Esophagus squamous epithelium (tissue), 5 donors: Measurements from ENCODE around the gene DRAM2. TPM values are rescaled to one million over a fixed set of nuclear protein-coding genes. Genes with fewer than 3 reads are reported as not detected.

Source experiments
- DNase-seq: peaks from one replicate; lab custom pipeline; 2025; lab: John Stamatoyannopoulos, UW
- H3K27ac ChIP-seq, 4 donors: fragments of 200-600 bp; sonication (generic); one replicate each; pipeline ENCODE4 v1.5.1; 2016 to 2019; ENCODE audit warnings: mild to moderate bottlenecking in 1 of 4
- H3K27me3 ChIP-seq, 4 donors: fragments of 200-600 bp; sonication (generic); 1 replicate in 3 of 4; 2 replicates in 1 of 4; pipeline versions ENCODE4 v1.5.1 to v1.6.0; 2017 to 2021; ENCODE audit warnings: antibody characterized with exemption in 1 of 4
- H3K36me3 ChIP-seq, 3 donors: fragments of 200-600 bp; sonication (generic); one replicate each; pipeline ENCODE4 v1.5.1; 2016 to 2019
- H3K4me1 ChIP-seq, 3 donors: fragments of 200-600 bp; sonication (generic); one replicate each; pipeline ENCODE4 v1.5.1; 2017 to 2019
- H3K4me3 ChIP-seq, 4 donors: fragments of 200-600 bp; sonication (generic); 1 replicate in 3 of 4; 2 replicates in 1 of 4; pipeline ENCODE4 v1.5.1; 2016 to 2019; ENCODE audit warnings: mild to moderate bottlenecking in 2 of 4, moderate library complexity in 1 of 4
- H3K9me3 ChIP-seq, 3 donors: fragments of 200-600 bp; sonication (generic); one replicate each; pipeline ENCODE4 v1.5.1; 2016 to 2019
- CTCF ChIP-seq, 6 experiments: fragments of 450-650 bp in 4 of 6; fragments of 200-600 bp in 2 of 6; sonication (generic) in 2 of 6; IDR thresholded peaks; one replicate each; pipeline ENCODE4 v1.5.1; 2016 to 2019; ENCODE audit warnings: antibody characterized with exemption in 6 of 6, mild to moderate bottlenecking in 4 of 6, moderate library complexity in 4 of 6
- POLR2A ChIP-seq, 4 donors: fragments of 450-650 bp; IDR thresholded peaks; one replicate each; pipeline ENCODE4 v1.6.1; 2017; ENCODE audit warnings: antibody characterized with exemption in 4 of 4, mild to moderate bottlenecking in 4 of 4, moderate library complexity in 3 of 4
- WGBS, 2 donors: methylation state at CpG; one replicate each; pipeline ENCODE4 v1.1.5; 2018; 5-methylcytosine and 5-hydroxymethylcytosine counted together
- intact Hi-C: fragments of 100-400 bp; cut with DNase I; formaldehyde crosslinking; loops from one replicate; pipeline ENCODE4 v1.15.0; 2022
- total RNA-seq, 4 donors: library from RNA; depleted of rRNA; stranded (reverse); fragments of >200 nt; gene quantifications; one replicate each; pipeline ENCODE4 v1.1.0, GENCODE V29; 2016
- donor health status: DM: yes; HTN: yes; CAD: no.

Gene DRAM2
- total RNA-seq, 4 donors from 2014 or later = 15.4 to 53.6 (median 26.9) TPM

GRCh38 chr1:111163363-111163762 lies 23.5 kb upstream of the DRAM2 start:
- 93 to 100% methylated on average over 4 of the region's 4 CpGs for WGBS, 2 donors
- no peak overlapping the region for H3K4me3 ChIP-seq

GRCh38 chr1:111162488-111162880 lies 22.6 kb upstream of the DRAM2 start:
- no peaks in the 10 kb centered on the region for H3K9me3 ChIP-seq

More at GRCh38 chr1:111163363-111163762, 23.5 kb upstream of the DRAM2 start:
- Histone ChIP-seq H3K4me1 (no peaks in the 10 kb centered on the region), H3K9me3 (no peaks in the 10 kb centered on the region), H3K36me3 (peaks cover 0 to 76% (median 0%) of the 10 kb centered on the region in 3 donors), H3K27ac (no peak overlapping the region), H3K27me3 (no peaks in the 10 kb centered on the region)
- TF ChIP-seq POLR2A (IDR thresholded peaks at IDR 0.05) (no peak), CTCF (IDR thresholded peaks at IDR 0.05) (no peak)
- no peak for DNase-seq
- intact Hi-C loops = no loop called here

GRCh38 chr1:111161843-111162487 lies 22.1 kb upstream of the DRAM2 start:
- TF ChIP-seq CTCF (IDR thresholded peaks at IDR 0.05) = no peak
- TF ChIP-seq POLR2A (IDR thresholded peaks at IDR 0.05) = no peak
- peaks cover 0 to 76% (median 0%) of the 10 kb centered on the region in 3 donors for H3K36me3 ChIP-seq
- no peaks in the 10 kb centered on the region for H3K9me3 ChIP-seq
- H3K27me3 ChIP-seq = no peaks in the 10 kb centered on the region
- 44 to 60% methylated on average over 1 of the region's 1 CpG for WGBS, 2 donors
- intact Hi-C loops = no loop called here
- no peak overlapping the region for H3K4me3 ChIP-seq
- no peaks in the 10 kb centered on the region for H3K4me1 ChIP-seq
- no peak for DNase-seq
- no peak overlapping the region for H3K27ac ChIP-seq

More at GRCh38 chr1:111162488-111162880, 22.6 kb upstream of the DRAM2 start:
- Histone ChIP-seq H3K27ac (no peak overlapping the region), H3K36me3 (peaks cover 0 to 76% (median 0%) of the 10 kb centered on the region in 3 donors), H3K4me3 (no peak overlapping the region), H3K27me3 (no peaks in the 10 kb centered on the region), H3K4me1 (no peaks in the 10 kb centered on the region)
- WGBS, 2 donors = 92% methylated on average over 2 of the region's 2 CpGs
- TF ChIP-seq POLR2A (IDR thresholded peaks at IDR 0.05) (no peak), CTCF (IDR thresholded peaks at IDR 0.05) (no peak)
- intact Hi-C loops = no loop called here
- no peak for DNase-seq

- 88 to 92% methylated on average over 2 of the region's 2 CpGs for WGBS, 2 donors
- TF ChIP-seq CTCF (IDR thresholded peaks at IDR 0.05) = no peak
- no peak for TF ChIP-seq POLR2A (IDR thresholded peaks at IDR 0.05)
- no peak for DNase-seq
- no peak overlapping the region for H3K27ac ChIP-seq
- no peaks in the 10 kb centered on the region for H3K4me1 ChIP-seq
- no peaks in the 10 kb centered on the region for H3K27me3 ChIP-seq
- H3K9me3 ChIP-seq = no peaks in the 10 kb centered on the region
- no peak overlapping the region for H3K4me3 ChIP-seq
- intact Hi-C loops = no loop called here
- peaks cover 0 to 97% (median 0%) of the 10 kb centered on the region in 3 donors for H3K36me3 ChIP-seq
These were observed 17.5 kb upstream of the DRAM2 start for GRCh38 chr1:111157431-111157830.
